H1 (cell line): ENCODE results near the gene TGFBI.

Source experiments
- CEBPB ChIP-seq: IDR thresholded peaks from 2 replicates; pipeline ENCODE4 v1.6.1; 2012; ENCODE audit warnings: low read depth, low read length
- CTCF ChIP-seq, 3 experiments: IDR thresholded peaks; 1 replicate in 2 of 3; 2 replicates in 1 of 3; pipeline versions ENCODE4 v1.5.1 to v1.6.1; 2011; ENCODE audit warnings: low read length in 3 of 3, mild to moderate bottlenecking in 3 of 3, inconsistent platforms in 2 of 3, low read depth in 1 of 3, moderate library complexity in 1 of 3; ENCODE audit not compliant: insufficient read depth in 1 of 3; ENCODE audit errors: control extremely low read depth in 1 of 3
- HDAC6 ChIP-seq: IDR thresholded peaks from one replicate; pipeline ENCODE4 v1.7.1; 2012; ENCODE audit warnings: low read depth, mild to moderate bottlenecking, inconsistent platforms, low read length, moderate library complexity
- POLR2A ChIP-seq, 2 experiments: IDR thresholded peaks; 1 replicate in 1 of 2; 2 replicates in 1 of 2; pipeline ENCODE4 v1.6.1; 2011; ENCODE audit warnings: low read depth in 2 of 2, low read length in 2 of 2, mild to moderate bottlenecking in 2 of 2; ENCODE audit errors: control extremely low read depth in 1 of 2
- RFX5 ChIP-seq: IDR thresholded peaks from 2 replicates; pipeline ENCODE4 v1.6.1; 2011; ENCODE audit warnings: low read depth, low read length, improper control_type of control experiment, borderline replicate concordance
- TEAD4 ChIP-seq: IDR thresholded peaks from 2 replicates; pipeline ENCODE4 v1.6.1; 2012; ENCODE audit warnings: low read depth, low read length, inconsistent platforms, mixed read lengths

GRCh38 chr5:136076881-136077445 is 48.2 kb downstream of the TGFBI start:
- no peak for TF ChIP-seq RFX5
- no peak for TF ChIP-seq TEAD4
- TF ChIP-seq HDAC6: no peak
- no peak for TF ChIP-seq POLR2A (IDR thresholded peaks at IDR 0.05; ENCODE audit: control extremely low read depth in 1 of 2, low read depth in 2 of 2, low read length in 2 of 2)
- no peak for TF ChIP-seq CEBPB
- TF ChIP-seq CTCF (IDR thresholded peaks at IDR 0.05; ENCODE audit: control extremely low read depth in 1 of 3, insufficient read depth in 1 of 3, low read depth in 1 of 3, low read length in 3 of 3): no peak
